Lung (tissue), 12 donors: ENCODE results near the gene DBF4B. TPM values are rescaled to one million over a fixed set of nuclear protein-coding genes. Genes with fewer than 3 reads are reported as not detected.
A peak's percentile ranks its signal among the peaks of the same experiment; 100 is the strongest.
"Not testable (repeated sequence)": the region's sequence is repeated elsewhere in the genome, so short reads cannot be mapped to it uniquely, and the experiment has no call there.

Source experiments
- ATAC-seq: fragments of 200-7000 bp; cut with Tn5 transposase; one replicate; pipeline ENCODE4 v1.9.1; 2020; ENCODE audit warnings: moderate number of reproducible peaks; ENCODE audit not compliant: insufficient read depth, low FRiP score
- DNase-seq, 3 donors: peaks; one replicate each; pipeline ENCODE4 v3.0.0-alpha.2; 2013 to 2017
- H3K27ac ChIP-seq, 2 donors: one replicate each; pipeline ENCODE4 v1.5.1; 2013; ENCODE audit warnings: mild to moderate bottlenecking in 2 of 2, moderate library complexity in 2 of 2, control low read depth in 1 of 2, inconsistent platforms in 1 of 2, low read depth in 1 of 2, low read length in 1 of 2
- H3K27me3 ChIP-seq, 3 donors: one replicate each; pipeline ENCODE4 v1.5.1; 2013; ENCODE audit warnings: low read length in 2 of 3; ENCODE audit not compliant: control insufficient read depth in 3 of 3, insufficient read depth in 3 of 3
- H3K36me3 ChIP-seq, 4 donors: one replicate each; pipeline ENCODE4 v1.5.1; 2013; ENCODE audit warnings: low read length in 4 of 4, mild to moderate bottlenecking in 1 of 4, moderate library complexity in 1 of 4; ENCODE audit not compliant: control insufficient read depth in 4 of 4, insufficient read depth in 4 of 4
- H3K4me1 ChIP-seq, 5 donors: one replicate each; pipeline ENCODE4 v1.5.1; 2013; ENCODE audit warnings: low read length in 5 of 5, mild to moderate bottlenecking in 2 of 5, moderate library complexity in 1 of 5; ENCODE audit not compliant: control insufficient read depth in 5 of 5, insufficient read depth in 5 of 5
- H3K4me3 ChIP-seq: one replicate; pipeline ENCODE4 v1.5.1; 2013; ENCODE audit warnings: mild to moderate bottlenecking, control low read depth, moderate library complexity
- H3K9ac ChIP-seq, 2 donors: one replicate each; pipeline ENCODE4 v1.5.1; 2013; ENCODE audit warnings: low read length in 2 of 2, control low read depth in 1 of 2; ENCODE audit not compliant: insufficient read depth in 1 of 2
- H3K9me3 ChIP-seq, 4 donors: one replicate each; pipeline ENCODE4 v1.5.1; 2013; ENCODE audit warnings: low read length in 3 of 4, mild to moderate bottlenecking in 1 of 4, moderate library complexity in 1 of 4; ENCODE audit not compliant: control insufficient read depth in 4 of 4, insufficient read depth in 3 of 4
- WGBS, 2 donors: extraction: QIAGEN DNeasy Blood & Tissue Kit; methylation state at CpG; one replicate each; pipeline ENCODE4 v1.1.7; 2013; 5-methylcytosine and 5-hydroxymethylcytosine counted together
- polyA plus RNA-seq, 2 donors: library from polyadenylated mRNA; stranded (reverse); fragments of 200-250 nt; gene quantifications; one replicate each; pipeline ENCODE4 v1.2.1, GENCODE V29; 2013
- total RNA-seq, 2 donors: library from RNA; depleted of rRNA in 1 of 2; stranded (reverse); fragments of >200 nt in 1 of 2; gene quantifications; one replicate each; pipeline ENCODE4 v1.2.1, GENCODE V29; 2014 to 2021
- TF ChIP-seq, protein P1 (sequence below): IDR thresholded peaks from 2 replicates; pipeline ENCODE4 v1.5.1; 2012; ENCODE audit warnings: mild to moderate bottlenecking; ENCODE audit errors: control extremely low read depth, extremely low read depth
- donor health status: control.
- donor health status: control.
- donor health status: Bipolar disorder and iron deficiency.
- donor health status: healthy.
- donor health status: DM: yes; HTN: yes; CAD: no.

Gene DBF4B
- total and polyA plus RNA-seq, 4 donors, result 2.7 to 8.6 (median 3.1) TPM

GRCh38 chr17:44693609-44694008, 14.9 kb upstream of the DBF4B start:
- Histone ChIP-seq H3K27me3 (no peaks in the 10 kb centered on the region), H3K4me1 (peaks cover 0 to 11% (median 1%) of the 10 kb centered on the region in 5 donors), H3K27ac (no peak overlapping the region), H3K4me3 (no peak overlapping the region), H3K9me3 (no peaks in the 10 kb centered on the region), H3K36me3 (peaks cover 0 to 3% (median 0%) of the 10 kb centered on the region in 4 donors), H3K9ac (no peak overlapping the region)
- ATAC-seq (no peak), DNase-seq (no peak)
- TF ChIP-seq, protein P1, sequence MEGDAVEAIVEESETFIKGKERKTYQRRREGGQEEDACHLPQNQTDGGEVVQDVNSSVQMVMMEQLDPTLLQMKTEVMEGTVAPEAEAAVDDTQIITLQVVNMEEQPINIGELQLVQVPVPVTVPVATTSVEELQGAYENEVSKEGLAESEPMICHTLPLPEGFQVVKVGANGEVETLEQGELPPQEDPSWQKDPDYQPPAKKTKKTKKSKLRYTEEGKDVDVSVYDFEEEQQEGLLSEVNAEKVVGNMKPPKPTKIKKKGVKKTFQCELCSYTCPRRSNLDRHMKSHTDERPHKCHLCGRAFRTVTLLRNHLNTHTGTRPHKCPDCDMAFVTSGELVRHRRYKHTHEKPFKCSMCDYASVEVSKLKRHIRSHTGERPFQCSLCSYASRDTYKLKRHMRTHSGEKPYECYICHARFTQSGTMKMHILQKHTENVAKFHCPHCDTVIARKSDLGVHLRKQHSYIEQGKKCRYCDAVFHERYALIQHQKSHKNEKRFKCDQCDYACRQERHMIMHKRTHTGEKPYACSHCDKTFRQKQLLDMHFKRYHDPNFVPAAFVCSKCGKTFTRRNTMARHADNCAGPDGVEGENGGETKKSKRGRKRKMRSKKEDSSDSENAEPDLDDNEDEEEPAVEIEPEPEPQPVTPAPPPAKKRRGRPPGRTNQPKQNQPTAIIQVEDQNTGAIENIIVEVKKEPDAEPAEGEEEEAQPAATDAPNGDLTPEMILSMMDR, result no peak
- 76 to 82% methylated on average over 11 of the region's 11 CpGs for WGBS, 2 donors

DNA sequence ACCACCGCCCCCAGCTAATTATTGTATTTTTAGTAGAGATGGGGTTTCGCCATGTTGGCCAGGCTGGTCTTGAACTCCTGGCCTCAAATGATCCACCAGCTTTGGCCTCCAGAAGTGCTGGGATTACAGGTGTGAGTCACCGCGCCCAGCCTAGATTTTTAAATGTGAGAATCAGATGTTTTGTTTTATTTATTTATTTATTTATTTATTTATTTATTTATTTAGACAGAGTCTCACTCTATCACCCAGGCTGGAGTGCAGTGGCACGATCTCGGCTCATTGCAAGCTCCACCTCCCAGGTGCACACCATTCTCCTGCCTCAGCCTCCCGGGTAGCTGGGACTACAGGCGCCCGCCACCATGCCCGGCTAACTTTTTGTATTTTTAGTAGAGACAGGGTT, 8.2 kb upstream of the DBF4B start:
- ATAC-seq, H3K4me3 ChIP-seq, H3K27me3 ChIP-seq, H3K9ac ChIP-seq, H3K27ac ChIP-seq, H3K4me1 ChIP-seq, H3K9me3 ChIP-seq, H3K36me3 ChIP-seq, DNase-seq: not testable (repeated sequence)
- WGBS, 2 donors, result 89 to 92% methylated on average over 10 of the region's 10 CpGs

DNA sequence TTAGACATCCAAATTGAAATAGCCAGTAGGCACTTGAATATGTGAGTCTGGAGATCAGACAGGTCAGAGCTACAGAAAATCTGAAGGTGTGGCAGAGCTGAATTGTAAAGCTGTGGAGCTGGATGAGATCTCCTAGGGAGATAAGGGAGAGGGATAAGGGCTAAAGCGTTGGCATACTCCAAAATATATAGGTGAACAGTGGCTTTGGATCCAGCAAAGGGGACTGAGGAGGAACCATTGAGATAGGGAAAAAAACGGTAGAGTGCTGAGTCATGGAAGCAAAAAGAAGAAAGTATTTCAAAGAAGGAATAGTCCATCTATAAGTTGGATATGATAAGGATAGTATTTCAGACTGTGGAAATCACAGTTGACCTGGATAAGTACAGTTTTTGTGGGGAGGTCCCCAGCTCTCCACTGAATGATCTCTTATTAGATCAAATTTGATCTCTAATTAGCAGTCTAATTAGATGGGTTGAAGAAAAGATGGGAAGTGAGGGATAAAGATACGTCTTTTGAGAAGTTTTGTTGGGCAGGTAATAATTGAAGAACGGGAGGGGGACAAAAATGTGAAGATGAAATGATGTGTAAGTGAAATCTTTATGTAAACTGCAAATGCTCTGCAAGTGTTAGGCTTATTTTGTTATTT, 587 bp upstream of the DBF4B start:
- Histone ChIP-seq H3K9me3 (no peaks in the 10 kb centered on the region), H3K27ac (peak overlapping the region; percentile 27 to 51), H3K27me3 (no peaks in the 10 kb centered on the region), H3K9ac (peak overlapping the region; percentile 64 to 82), H3K4me3 (peak overlapping the region; percentile 94), H3K36me3 (peaks cover 0 to 3% (median 0%) of the 10 kb centered on the region in 4 donors), H3K4me1 (peaks cover 0 to 13% (median 5%) of the 10 kb centered on the region in 5 donors)
- TF ChIP-seq, protein P1, result no peak
- DNase-seq (no peak), ATAC-seq (no peak)
- 19 to 28% methylated on average over 4 of the region's 4 CpGs for WGBS, 2 donors

DNA sequence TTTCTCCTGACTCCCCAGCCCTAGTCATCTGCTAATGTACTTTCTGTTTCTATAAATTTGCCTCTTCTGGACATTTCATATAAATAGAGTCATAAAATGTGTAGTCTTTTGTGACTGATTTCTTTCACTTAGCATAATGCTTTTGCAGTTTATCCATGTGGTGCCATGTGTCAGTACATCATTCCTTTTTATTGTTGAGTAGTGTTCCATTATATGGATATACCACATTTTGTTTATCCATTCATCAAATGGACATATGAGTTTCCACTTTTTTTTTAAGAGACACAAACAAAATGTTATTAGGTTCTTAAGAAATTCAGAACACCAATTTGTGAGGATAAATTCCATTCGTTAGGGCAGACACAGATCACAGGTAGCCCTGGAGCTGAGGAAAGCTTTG, 11.0 kb downstream of the DBF4B start:
- Histone ChIP-seq H3K9me3 (no peaks in the 10 kb centered on the region), H3K36me3 (peaks cover 0 to 2% (median 0%) of the 10 kb centered on the region in 4 donors), H3K4me3 (no peak overlapping the region), H3K9ac (no peak overlapping the region), H3K27me3 (no peaks in the 10 kb centered on the region), H3K27ac (no peak overlapping the region), H3K4me1 (no peaks in the 10 kb centered on the region)
- TF ChIP-seq, protein P1, result no peak
- WGBS, 2 donors, result 93 to 97% methylated on average over 1 of the region's 1 CpG
- ATAC-seq, result no peak
- DNase-seq, result no peak
